H1 (cell line): ENCODE results near the gene CMTM5. TPM values are rescaled to one million over a fixed set of nuclear protein-coding genes. Genes with fewer than 3 reads are reported as not detected.

Experiments used
- CEBPB ChIP-seq: IDR thresholded peaks from 2 replicates; pipeline ENCODE4 v1.6.1; 2012; ENCODE audit warnings: low read depth, low read length
- HDAC6 ChIP-seq: IDR thresholded peaks from one replicate; pipeline ENCODE4 v1.7.1; 2012; ENCODE audit warnings: low read depth, mild to moderate bottlenecking, inconsistent platforms, low read length, moderate library complexity
- SP1 ChIP-seq: IDR thresholded peaks from 2 replicates; pipeline ENCODE4 v1.6.1; 2011; ENCODE audit warnings: low read depth, low read length
- polyA plus RNA-seq, 7 experiments: library from polyadenylated mRNA; depleted of rRNA in 3 of 7; stranded (reverse) in 5 of 7; unstranded in 2 of 7; fragments of >200 nt in 5 of 7; fragments of 200-250 nt in 2 of 7; gene quantifications; 1 replicate in 5 of 7; 2 replicates in 1 of 7; 4 replicates in 1 of 7; pipeline versions ENCODE4 v1.2.1 to v1.2.3, GENCODE V29; 2011 to 2013; ENCODE audit warnings: missing spikeins in 2 of 7, mixed read lengths in 2 of 7
- total RNA-seq: library from RNA; stranded (reverse); fragmentation: NEBNext Ultra II Directional; extraction: Animal tissue kit (Norgen Biotek cat#: 25700); gene quantifications from 2 replicates; pipeline ENCODE4 v1.2.1, GENCODE V29; 2021

CMTM5 gene
- total and polyA plus RNA-seq, 2 of the 8 experiments (the other 6 are each of a cell fraction or from before 2014, with no cell fraction given), result 2.1 TPM; not detected in 1

DNA sequence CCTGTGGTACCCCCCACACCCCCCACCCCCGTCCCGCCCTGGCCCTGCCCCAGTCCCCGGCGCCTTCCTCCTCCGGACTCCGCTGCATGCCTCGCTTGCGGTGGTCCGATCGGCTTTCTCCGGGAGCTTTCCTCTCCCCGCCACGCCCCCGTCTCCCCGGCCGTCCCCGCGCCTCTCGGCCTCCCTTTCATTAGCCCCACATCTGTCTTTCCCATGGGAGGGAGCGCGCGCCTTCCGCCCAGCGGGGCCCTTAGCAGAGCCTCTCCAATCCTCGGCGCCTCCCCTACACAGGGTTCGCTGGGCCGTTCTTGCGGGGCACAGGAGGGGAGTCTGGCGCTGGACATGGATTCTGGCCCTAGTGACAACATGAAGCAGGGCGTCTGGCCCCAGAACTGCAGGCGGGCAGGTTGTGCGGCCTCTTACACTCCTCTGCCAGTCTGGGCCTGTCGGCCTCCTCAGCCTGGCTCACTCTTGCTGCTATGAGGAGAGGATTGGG lies 10.4 kb upstream of the CMTM5 start (continued):
- TF ChIP-seq SP1 (no peak), HDAC6 (no peak), CEBPB (no peak)
